ENCODE results near the gene FBXW12.

Gene FBXW12

DNA sequence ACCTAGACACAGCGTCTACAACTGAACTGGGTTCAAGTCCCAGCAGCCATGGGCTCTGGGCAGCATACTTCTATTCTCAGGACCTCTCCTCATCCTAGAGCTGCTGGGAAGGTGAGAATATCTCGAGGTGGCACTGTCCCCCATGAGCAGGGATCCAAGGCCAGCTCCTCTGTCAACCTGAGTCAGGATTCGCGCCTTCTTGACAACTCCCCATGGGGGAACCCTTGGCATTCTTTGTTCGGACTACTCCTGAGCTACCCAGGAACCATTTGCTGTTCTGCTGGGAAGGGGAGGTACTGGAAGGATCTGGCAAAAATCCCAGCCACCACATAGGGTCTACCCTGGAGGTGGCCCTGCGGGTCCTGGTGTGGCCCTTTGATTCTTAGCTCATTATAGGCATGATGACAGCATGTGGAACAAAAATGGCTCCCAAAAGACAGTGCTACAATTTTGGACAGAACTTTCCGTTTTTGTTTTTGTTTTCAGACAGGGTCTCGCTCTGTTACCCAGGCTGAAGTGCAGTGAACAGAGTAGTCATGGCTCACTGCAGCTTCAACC, 35.6 kb downstream of the FBXW12 start:
- DNase-seq (ENCODE audit: low read depth in 2 of 2), result no peak

DNA sequence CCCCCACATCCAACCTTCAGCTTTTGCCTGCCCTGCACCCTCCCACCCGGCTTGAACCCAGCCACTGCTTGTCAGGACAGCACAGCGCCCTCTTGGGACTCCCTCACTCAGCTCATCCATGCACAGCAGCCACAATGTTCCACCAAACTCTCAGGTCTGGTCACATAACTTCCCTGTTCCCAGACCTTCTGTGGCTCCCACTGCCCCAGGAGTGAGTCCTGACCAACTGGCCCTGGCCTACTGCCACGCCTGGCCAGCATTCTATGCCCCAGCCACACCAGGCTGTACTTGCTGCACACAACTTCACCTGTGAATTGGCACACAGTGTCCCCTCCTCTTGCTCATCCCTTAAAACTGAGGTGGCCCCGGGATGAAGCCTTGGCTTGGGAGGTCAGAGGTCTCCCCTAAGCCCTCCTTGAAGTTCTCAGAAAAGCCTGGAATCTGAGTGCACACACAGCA, 36.8 kb downstream of the FBXW12 start:
- no peak for DNase-seq (ENCODE audit: low read depth in 2 of 2)

DNA sequence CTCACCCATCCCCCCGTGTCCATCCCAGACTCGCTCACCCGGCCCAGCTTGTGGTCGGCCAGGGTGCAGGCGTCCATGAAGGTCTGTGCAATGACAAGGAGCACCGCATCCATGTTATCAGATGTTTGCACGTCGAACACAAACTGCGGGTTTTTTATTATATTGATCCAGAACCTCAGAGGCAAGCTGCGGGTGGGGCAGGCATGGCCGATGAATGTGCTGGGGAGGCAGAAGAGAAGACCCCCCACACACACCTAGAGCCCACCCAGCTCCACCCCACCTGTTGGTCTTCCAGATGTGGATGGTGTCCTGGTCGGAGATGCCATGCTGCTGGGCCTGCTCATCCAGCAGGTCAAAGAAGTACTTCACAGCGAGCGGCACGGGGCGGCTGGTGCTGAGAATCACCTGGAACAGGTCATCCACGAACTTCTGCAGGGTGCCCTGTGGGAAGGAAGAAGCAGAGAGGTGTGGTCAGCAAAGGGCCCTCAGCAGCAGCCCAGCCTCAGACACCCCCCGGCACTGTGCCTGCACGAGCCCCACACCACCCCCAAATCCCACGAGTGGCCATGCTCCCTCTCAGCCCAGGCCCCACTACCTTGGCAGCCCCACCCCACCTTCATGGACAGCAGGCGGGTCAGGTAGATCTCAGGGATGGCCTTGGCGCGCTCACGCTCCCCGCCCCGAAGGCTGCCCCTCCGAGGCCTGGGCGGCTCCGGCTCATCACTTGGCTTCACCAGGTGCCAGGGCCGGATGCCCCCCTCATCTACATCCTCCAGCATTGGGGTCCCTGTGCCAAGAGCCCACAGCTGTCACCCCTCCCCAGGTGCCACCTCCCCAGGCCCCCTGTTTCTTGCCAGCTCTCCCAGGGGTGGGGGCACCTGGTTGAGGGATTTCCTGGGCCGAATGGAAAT, 37.5 kb downstream of the FBXW12 start:
- no peak for DNase-seq (ENCODE audit: low read depth in 2 of 2)

DNA sequence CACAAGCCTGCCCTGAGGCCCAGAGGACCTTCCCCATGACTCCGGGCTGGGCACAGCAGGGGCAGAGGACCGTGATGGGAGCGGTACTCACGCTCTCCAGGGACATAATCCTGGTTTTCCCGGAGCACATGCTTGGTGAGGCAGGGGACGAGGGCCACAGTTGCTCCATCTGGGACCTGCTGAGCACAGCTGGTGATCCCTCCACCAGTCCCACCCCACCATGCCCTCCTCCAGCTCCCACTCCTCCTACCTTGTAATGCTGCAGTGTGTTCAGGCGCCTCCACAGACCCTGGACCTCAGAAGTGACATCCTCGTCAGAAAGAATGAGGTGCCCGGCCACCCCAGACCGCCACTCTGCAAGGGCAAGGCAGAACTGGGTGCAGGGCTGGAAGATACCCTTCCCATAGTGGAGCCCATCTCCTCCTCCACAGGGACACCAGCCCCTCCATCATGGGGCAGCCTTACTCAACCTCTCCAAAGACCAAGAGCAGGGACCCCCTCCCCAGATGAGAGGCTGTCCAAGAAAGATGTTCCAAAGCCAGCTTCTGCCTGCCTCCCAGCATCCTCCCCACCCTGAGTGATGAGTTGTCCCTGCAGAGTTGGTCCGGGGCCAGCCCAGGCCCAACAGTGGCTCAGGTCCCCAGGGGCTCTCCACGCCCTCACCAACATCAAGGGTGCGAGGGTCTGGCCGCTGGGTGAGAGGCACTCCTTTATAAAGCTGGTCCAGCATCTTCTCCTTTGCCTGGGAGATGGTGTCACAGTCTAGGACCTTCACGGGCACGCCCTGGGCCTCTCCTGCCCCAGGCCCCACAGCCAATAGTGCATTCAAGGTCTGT, 38.4 kb downstream of the FBXW12 start:
- DNase-seq (ENCODE audit: low read depth in 2 of 2), result no peak

DNA sequence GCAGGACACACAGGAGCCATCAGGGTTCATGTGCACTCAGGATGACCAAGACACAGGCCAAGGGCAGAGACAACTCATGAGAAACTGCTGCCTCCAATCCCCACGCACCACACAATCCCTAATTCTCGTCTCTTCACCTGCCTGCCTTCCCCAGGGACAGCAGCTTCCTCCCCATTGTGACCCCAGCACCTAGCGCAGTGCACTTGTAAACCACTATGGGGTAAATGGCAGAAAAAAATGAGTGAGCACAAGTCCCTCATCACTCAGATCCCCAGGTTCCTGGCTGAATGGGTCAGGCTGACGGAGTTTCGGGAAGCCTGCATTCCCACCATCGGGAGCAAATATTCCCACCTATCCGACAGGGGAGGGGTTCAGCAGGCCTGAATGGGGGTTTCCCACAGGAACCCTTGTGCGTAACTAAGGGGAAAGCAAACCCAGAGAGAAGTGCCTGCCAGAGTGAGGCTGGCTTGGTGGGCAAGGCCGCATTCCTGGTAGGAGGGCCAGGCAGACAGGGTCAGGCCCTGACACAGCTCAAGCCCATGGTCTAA, 39.1 kb downstream of the FBXW12 start:
- no peak for DNase-seq (ENCODE audit: low read depth in 2 of 2)

DNA sequence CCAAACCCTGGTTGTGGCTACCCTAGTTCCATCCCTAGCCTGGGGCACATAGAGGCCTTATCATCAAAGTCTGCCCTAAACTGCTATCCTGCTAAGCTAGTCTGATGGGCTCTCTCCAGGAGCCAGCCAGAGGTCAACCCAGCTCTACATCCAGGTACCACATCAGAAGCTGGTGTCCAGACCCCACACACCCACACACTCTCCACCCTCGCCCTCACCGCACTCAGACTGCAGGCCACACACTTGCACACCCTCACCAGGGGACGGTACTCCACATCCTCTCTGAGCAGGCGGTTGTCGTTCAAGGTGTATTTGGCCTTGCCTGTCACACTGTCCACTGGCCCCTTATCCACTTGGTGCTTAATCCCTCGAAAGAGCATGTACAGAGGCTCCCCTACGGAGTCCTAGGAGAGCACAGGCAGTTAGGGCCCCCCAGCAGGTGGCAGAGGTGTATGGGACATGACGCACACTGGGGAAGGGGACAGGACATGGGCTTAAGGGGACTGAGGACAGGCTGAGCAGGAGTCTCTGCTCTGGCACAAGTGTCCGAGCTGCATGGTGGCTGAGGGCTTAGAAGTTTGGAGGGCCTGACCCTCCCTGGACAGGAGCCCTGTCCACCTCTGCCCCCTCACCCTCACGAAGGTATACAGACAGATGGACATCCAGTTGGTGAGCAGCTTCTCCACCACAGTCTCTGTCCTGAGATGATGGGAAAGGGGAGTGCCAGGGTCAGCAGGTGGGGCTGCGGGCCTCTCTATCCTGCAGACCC, 39.8 kb downstream of the FBXW12 start:
- no peak for DNase-seq (ENCODE audit: low read depth in 2 of 2)

DNA sequence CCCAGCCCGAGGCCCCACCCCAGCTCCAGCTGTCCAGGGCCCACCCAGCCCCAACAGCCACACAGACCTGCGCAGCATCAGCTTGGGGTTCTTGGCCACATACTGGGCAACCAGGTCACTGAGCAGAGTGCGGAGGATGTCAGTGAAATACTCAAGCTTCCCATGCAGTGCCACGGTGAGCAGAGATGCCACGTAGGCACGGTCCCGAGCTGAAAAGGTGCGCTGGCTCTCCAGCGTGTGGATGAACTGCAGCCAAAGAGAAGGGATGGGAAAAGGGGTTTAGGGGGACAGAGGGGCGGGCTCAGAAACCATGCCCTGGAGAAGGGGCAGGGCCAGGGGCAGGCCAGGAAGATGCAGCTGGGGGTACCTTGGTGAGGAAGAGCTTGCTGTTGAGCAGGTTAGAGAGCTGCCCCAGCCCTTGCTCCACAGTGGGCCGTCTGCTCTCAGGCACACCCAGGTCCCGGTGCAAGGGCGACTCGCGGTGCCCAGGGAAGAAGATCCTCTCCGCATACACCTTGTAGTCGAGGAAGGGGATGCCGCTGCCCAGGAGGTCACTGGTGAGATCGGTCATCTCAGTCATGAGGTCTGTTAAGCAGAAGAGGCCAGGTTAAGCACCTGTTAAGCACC, 40.5 kb downstream of the FBXW12 start:
- no peak for DNase-seq (ENCODE audit: low read depth in 2 of 2)

DNA sequence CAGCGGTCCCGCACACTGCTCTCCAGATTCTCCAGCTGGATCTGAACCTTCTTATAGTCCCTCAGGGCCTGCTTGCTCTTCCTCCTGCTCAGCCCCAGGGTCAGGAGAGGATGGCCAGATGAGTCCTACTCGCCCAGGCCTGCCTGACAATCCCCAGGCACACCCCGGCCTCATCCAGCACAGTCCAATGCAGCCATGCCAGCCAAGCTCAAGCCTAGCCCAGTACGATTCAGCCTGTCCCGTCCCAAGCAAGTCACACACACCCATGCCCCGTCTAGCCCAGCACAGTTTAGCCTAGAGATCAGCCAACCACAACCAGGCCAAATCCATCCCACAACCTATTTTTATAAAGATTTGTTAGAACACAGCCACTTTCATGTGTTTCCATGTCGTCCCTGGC, 41.1 kb downstream of the FBXW12 start:
- DNase-seq (ENCODE audit: low read depth in 2 of 2), result no peak

DNA sequence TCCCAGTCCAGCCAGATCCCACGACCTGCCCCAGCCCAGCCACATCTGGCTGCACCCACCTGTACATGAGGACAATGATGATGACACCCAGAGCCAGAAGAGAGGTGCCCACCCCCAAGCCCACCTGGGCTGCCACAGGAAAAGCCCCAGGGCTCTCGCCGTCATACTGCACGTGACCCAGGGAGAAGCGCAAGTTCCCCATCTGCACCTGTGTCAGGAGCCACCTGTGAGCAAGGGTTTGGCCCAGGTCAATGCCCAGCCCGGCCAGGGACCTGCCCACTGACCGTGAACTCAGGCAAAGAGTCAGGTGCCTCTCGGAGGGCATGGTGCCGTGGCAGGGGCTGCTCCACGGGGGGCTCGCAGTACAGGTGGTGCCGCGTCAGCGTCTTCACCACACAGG, 41.6 kb downstream of the FBXW12 start:
- DNase-seq (ENCODE audit: low read depth in 2 of 2), result no peak

DNA sequence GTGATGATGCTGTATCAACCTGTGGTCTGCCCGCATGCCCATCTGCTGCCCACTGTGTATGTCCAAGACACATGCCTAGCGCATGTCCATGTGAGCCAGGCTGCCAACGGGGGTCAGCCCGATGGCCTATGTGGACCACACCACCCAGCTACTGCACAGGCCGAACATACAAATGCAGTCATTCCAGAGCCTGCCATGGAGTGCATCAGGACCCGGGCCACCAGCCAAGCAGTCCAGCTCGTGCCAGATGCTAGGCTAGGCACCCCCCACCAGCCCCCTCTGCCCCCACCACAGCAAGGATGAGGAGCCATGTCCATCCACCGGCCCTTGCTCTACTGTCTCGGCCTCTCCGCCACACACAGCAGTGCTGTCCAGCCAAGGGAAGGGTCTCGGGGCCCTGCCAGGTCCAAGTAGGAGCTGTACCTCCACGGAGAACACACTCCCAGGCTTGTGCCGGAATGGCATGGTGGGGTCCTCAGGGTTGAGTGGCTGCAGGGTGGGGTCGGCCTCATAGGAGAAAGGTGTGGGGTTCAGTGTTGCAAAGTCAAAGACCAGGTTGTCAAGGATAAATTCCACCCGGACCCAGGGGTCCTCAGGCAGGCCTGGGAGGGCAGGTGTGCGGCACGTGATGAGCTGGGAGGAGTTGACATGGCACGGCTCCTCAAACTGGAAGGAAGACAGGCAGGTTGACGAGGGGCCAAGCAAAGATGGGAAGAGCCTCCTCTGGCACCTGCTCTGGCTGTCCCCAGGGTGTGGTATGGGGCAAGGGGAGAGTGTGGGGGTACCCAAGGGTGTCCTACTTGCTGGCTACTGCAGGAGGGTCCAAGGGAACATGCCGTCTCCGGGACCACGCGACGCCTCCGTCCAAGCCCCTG, 42.6 kb downstream of the FBXW12 start:
- no peak for DNase-seq (ENCODE audit: low read depth in 2 of 2)

DNA sequence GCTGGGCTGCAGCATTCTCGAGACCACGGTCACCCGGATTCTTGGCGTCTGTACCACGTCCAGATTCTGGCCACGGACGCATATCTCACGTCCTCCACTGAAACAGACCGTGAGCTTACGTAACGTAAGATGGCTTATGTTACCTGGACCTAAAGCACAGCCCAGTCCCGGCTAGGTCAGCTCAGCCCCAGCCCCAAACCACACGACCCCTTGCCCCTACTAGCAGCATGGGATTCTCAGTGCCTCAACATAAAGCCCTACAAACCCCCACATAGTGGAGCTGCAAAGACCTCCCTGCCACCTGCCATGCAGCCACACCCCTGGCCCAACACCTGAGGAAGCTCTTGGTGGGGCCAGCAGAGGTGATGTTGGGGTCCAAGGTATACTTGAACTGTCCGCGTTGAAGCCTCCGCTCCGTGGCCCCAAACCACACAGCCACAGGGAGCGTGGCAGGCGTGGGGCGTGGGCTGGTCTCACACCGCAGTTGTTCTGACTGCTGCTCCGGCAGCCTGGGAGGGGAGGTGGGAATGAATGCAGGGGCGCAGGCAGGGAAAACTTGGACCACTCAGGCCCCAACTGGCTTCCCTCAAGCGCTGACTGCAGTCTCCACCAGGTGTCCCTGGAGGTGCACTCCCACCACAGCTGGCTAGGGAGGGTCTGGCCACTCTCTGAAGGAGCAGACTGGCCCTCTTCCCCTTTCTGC, 43.4 kb downstream of the FBXW12 start:
- no peak for DNase-seq (ENCODE audit: low read depth in 2 of 2)

DNA sequence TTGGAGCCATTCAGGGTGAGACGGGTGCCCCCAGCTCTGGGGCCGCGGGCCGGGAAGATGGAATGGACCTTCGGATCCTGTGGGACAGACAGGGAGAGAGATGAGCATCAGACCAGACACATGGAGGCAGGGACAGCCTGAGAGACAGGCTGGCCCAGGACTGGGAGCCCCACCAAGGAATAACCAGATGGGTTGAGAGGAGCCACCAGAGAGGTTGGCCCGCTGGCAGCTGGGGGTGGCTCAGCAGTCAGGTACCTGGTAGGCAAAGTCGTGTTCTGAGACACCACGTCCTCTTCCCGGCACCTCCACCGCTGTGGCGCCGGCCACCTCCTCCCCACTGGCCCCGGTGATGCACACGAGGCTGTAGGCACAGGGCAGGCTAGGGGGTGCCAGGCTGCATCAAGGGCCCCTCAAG, 44.1 kb downstream of the FBXW12 start:
- DNase-seq (ENCODE audit: low read depth in 2 of 2), result no peak

DNA sequence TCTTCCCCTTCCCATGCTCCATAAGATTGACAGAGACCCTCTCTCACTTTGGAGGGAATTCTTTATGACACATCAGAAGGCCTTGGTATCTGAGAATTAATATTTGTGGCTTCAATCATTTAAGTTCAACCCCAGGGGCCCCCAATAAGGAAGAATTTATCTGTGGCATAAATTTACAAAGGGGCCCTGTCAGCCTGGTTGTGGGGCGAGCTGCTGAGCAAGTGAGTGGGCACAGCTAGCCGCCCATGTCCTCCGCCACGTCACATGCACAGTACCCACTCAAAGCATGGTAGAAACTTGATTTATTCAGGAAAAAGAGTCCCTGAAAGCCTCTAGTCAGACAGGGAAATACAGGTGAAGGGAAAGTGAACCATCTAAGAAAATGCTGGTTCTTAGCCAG, 44.5 kb downstream of the FBXW12 start:
- DNase-seq (ENCODE audit: low read depth in 2 of 2), result no peak

DNA sequence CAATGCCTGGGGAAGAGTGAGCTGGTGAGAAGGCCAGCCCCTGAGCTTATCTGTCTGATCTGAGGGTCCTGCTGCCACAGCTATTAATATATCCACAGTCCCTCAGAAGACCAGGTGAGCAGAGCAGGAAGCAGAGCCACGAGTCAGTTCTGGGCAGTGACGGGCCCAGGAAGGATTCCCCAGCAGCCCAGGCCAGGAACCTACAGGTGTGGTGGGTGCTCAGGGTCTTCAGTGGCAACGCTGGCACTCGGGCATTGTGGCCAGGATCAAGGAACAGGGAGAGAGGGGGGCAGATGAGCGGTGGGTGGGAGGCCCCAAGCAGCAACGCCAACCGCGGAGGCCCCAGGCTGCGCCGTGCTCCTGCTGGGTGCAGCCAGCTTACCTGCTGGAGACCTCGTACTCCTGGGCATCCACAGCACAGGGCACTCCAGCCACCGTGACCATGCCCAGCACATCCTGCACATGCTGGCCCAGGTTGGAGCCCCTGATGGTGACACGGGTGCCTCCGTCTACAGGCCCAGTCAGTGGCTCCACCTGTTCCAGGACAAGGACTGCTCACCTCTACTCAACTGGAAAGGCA, 45.6 kb downstream of the FBXW12 start:
- DNase-seq (ENCODE audit: low read depth in 2 of 2), result no peak

DNA sequence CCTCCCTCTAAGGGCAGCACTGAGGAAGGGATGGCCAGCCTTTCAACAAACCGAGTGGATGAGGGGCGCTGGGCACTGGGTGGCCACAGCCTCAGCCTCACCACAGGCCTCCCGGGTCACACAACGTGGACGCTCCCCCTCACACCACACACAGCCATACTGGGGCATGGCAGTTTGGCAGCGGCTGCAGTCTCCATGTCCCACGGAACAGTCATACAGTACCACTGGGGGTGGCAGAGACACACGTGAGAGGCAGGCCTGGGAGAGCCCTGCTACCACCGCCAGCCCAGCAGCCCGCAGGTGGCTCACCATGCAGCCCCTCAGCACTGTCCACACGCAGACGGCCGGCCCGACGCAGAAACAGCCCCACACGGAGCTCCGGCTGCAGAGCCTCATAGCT, 46.1 kb downstream of the FBXW12 start:
- DNase-seq (ENCODE audit: low read depth in 2 of 2), result no peak

DNA sequence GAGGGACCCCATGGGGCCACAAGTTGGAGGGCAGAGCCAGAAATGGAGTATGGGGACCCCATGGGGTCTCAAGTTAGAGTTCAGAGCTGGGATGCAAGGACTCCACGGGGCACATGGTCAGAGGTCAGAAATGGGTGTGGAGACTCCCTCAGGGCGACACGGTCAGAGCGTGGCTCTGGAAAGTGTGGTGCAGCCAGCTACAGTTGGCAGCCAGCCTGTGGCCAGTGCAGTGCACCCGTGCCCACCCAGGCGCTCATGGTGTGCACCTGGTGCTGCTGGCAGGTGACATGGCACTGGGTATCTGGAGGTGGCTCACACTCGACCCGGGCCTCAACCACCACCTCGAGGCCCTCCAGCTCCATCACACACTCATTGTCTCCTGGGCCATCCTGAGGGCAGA, 46.6 kb downstream of the FBXW12 start:
- no peak for DNase-seq (ENCODE audit: low read depth in 2 of 2)

DNA sequence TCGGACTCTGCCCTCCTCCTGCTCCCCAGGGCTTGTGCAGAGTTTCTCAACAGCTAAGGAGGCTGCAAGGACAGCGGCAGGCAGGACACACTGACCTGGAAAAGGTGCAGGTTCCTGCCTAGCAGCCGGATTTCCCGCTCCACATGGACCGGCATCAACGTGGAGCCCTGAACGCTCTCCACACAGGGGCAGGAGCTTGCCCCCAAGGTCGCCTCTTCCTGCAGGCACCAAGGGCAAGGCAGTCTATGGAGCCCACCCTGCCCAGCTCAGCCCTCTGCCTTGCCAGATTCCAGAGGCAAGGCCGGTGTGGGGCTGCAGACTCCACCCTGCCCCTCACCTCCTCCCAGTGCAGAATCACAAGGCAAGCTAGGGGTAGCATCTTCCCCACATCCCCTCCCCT, 47.1 kb downstream of the FBXW12 start:
- no peak for DNase-seq (ENCODE audit: low read depth in 2 of 2)

DNA sequence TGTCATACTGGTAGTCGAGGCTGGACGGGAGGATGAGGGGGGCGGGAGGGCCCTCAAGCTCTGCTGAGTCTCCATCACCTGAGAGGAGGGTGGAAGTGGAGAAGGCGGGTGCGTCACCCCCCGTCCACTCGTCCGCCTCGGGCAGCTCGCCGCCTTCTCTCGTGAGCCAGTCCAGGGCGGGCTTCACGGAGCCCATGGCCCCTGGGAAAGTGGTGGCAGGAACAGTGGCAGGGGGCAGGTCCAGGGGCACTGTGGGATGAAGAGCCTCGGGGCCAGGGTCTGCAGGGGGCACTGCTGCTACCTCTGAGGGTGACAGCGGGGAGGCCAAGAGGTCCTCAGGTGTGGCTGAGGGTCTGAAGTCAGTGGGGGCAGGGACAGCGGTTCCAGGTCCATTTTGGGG, 47.6 kb downstream of the FBXW12 start:
- DNase-seq (ENCODE audit: low read depth in 2 of 2), result no peak

DNA sequence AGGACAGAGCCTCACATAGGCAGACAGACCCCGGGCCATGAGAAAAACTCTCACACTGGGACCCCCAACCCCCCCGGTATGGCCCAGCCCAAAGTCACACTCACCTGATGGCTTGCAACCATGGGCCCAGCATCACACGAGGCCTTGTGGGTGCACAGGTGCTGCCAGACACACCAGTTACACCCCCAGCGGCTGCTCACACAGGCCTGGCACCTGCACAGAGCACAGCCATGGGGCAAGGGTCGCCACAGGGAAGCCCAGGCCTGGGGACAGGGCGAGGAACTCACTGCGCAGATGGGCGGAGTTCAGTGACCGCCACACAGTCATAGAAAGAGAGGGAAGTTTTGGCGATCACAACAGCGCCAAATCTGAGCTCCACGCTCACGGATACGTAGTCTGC, 48.5 kb downstream of the FBXW12 start:
- DNase-seq (ENCODE audit: low read depth in 2 of 2), result no peak
